ENCODE measurements around the gene GPATCH2. TPM values are rescaled to one million over a fixed set of nuclear protein-coding genes. Genes with fewer than 3 reads are reported as not detected.
A peak's percentile ranks its signal among the peaks of the same experiment; 100 is the strongest.

The GPATCH2 gene
- polyA plus RNA-seq, 1 of the 3 experiments (the other 2 are of a cell fraction) = 4.2 TPM

- no peak overlapping the region for H3K27ac ChIP-seq (ENCODE audit: low read depth in 2 of 2, low read length in 1 of 2)
- no peaks in the 10 kb centered on the region for H3F3A ChIP-seq (replicated peaks; ENCODE audit: insufficient read depth)
- no peak overlapping the region for H3K4me3 ChIP-seq (ENCODE audit: low read depth in 2 of 2, low read length in 1 of 2)
- POLR2A ChIA-PET = no interaction called here
- H3K4me1 ChIP-seq (ENCODE audit: control insufficient read depth in 1 of 2, insufficient read depth in 2 of 2, low read depth in 1 of 2, low read length in 1 of 2) = no peaks in the 10 kb centered on the region
- 57% methylated on average over 3 of the region's 3 CpGs for WGBS (ENCODE audit: low lambda C conversion rate)
- TF ChIP-seq YY1 (IDR thresholded peaks at IDR 0.05; ENCODE audit: low read depth) (no peak), CTCF (IDR thresholded peaks at IDR 0.05) (no peak), FOXJ3 (CRISPR knock-in tag; IDR thresholded peaks at IDR 0.05) (no peak), MAX (IDR thresholded peaks at IDR 0.05; ENCODE audit: low read depth) (no peak), EP300 (IDR thresholded peaks at IDR 0.05; ENCODE audit: borderline replicate concordance in 1 of 2, low read depth in 1 of 2, low read length in 1 of 2) (no peak), IRF3 (IDR thresholded peaks at IDR 0.05; ENCODE audit: low read depth, low read length) (no peak), JUND (IDR thresholded peaks at IDR 0.05) (no peak)
- no peaks in the 10 kb centered on the region for H3K9me2 ChIP-seq
- H3K36me3 ChIP-seq (replicated peaks in 1 of 2; ENCODE audit: control insufficient read depth in 1 of 2, insufficient read depth in 2 of 2, low read length in 1 of 2) = no peaks in the 10 kb centered on the region
- no peaks in the 10 kb centered on the region for H3K9me3 ChIP-seq
- H2AFZ ChIP-seq (ENCODE audit: low read depth) = no peak overlapping the region
- H3K9ac ChIP-seq = no peak overlapping the region
- no peak overlapping the region for H3K4me2 ChIP-seq
- H3K27me3 ChIP-seq (ENCODE audit: insufficient read depth) = no peaks in the 10 kb centered on the region
- H4K20me1 ChIP-seq (ENCODE audit: insufficient read depth) = no peaks in the 10 kb centered on the region
- no peaks in the 10 kb centered on the region for H3K79me2 ChIP-seq (ENCODE audit: insufficient read depth)
- DNase-seq = no peak
- CTCF ChIA-PET = no interaction called here
Measured at GRCh38 chr1:217417363-217417762, 213.5 kb downstream of the GPATCH2 start.

- WGBS (ENCODE audit: low lambda C conversion rate) = 48% methylated on average over 9 of the region's 9 CpGs
- Histone ChIP-seq H3F3A (replicated peaks; ENCODE audit: insufficient read depth) (no peaks in the 10 kb centered on the region), H3K27me3 (ENCODE audit: insufficient read depth) (no peaks in the 10 kb centered on the region), H2AFZ (ENCODE audit: low read depth) (peak overlapping the region; percentile 76), H3K4me3 (ENCODE audit: low read depth in 2 of 2, low read length in 1 of 2) (peak overlapping the region in 1 of 2 experiments; percentile 22; a peak in 2 of 4 replicates), H4K20me1 (ENCODE audit: insufficient read depth) (no peaks in the 10 kb centered on the region), H3K9me3 (no peaks in the 10 kb centered on the region), H3K4me1 (ENCODE audit: control insufficient read depth in 1 of 2, insufficient read depth in 2 of 2, low read depth in 1 of 2, low read length in 1 of 2) (peaks cover 0 to 8% of the 10 kb centered on the region in 2 experiments; a peak in 2 of 4 replicates), H3K4me2 (peak overlapping the region; percentile 52), H3K9me2 (no peaks in the 10 kb centered on the region), H3K79me2 (ENCODE audit: insufficient read depth) (no peaks in the 10 kb centered on the region), H3K27ac (ENCODE audit: low read depth in 2 of 2, low read length in 1 of 2) (peak overlapping the region in 1 of 2 experiments; percentile 71; a peak in 2 of 4 replicates), H3K9ac (no peak overlapping the region), H3K36me3 (replicated peaks in 1 of 2; ENCODE audit: control insufficient read depth in 1 of 2, insufficient read depth in 2 of 2, low read length in 1 of 2) (no peaks in the 10 kb centered on the region)
- peak; percentile 65 for DNase-seq
- ChIA-PET POLR2A (no interaction called here), CTCF (no interaction called here)
- TF ChIP-seq FOSL2 (IDR thresholded peaks at IDR 0.05; ENCODE audit: borderline replicate concordance, low read depth) (no peak), RAD21 (IDR thresholded peaks at IDR 0.05; ENCODE audit: low read length) (no peak), POLR2AphosphoS5 (IDR thresholded peaks at IDR 0.05; ENCODE audit: low read depth, low read length) (no peak), USF2 (IDR thresholded peaks at IDR 0.05; ENCODE audit: borderline replicate concordance, low read depth, low read length) (no peak), EZH2phosphoT487 (IDR thresholded peaks at IDR 0.05; ENCODE audit: borderline replicate concordance, low read depth) (no peak), PBX3 (IDR thresholded peaks at IDR 0.05) (peak; percentile 23; the same call in 1 of the 2 replicates), IRF3 (IDR thresholded peaks at IDR 0.05; ENCODE audit: low read depth, low read length) (no peak), TCF12 (IDR thresholded peaks at IDR 0.05) (no peak), GATA2 (CRISPR knock-in tag; IDR thresholded peaks at IDR 0.05) (peak; percentile 50), SMC3 (IDR thresholded peaks at IDR 0.05; ENCODE audit: low read depth, low read length) (no peak), CHD2 (IDR thresholded peaks at IDR 0.05; ENCODE audit: low read length, partially characterized antibody) (no peak), SIN3A (IDR thresholded peaks at IDR 0.05; ENCODE audit: borderline replicate concordance, low read depth, low read length) (no peak), RXRA (IDR thresholded peaks at IDR 0.05; ENCODE audit: borderline replicate concordance, low read depth) (no peak)
Measured at GRCh38 chr1:217407534-217408001, 223.3 kb downstream of the GPATCH2 start.
